HG03342 (cell line): ENCODE measurements around the gene PIK3R1.

Experiments used
- ATAC-seq: cut with Tn5 transposase; IDR thresholded peaks from one replicate; pipeline ENCODE4 v1.9.1; 2021; ENCODE audit warnings: mild to moderate bottlenecking, moderate library complexity; ENCODE audit not compliant: unreplicated experiment

PIK3R1 gene

DNA sequence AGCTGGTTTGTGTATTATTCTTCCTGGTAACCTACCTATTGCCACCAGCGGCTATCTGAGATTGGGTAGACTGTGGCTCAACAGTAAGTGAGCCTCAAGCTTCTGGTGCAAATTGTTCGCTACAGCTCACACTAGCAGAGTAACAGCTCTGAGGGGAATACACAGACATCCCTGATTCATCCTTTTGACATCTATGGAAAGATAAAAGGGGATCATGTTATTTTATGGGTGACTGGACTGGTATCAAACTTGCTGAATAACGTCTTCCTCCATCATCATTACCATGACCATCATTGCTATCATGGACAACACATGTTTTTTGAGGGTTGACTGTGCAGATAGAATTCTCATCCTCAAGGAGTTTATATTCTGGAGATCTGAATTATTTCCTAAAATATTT, 129.6 kb downstream of the PIK3R1 start:
- no peak for ATAC-seq

DNA sequence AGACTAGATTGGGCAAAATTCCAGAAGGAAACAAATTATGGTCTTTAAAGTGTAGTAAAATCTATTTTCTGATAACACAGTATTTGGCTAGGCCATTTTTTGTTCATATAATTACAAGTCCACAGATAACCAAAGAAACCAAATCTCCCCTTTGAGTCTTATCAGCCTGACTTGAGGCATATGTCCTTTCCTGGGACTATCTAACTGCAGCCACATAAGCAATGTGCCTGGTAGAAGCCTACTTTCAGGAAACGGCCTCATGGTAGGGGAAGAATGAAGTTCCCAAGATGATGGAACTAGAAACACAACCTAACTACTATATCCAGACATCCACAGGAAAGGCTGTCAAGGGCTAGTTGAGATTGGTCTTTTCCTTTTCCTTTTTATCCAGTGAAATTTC, 130.0 kb downstream of the PIK3R1 start:
- no peak for ATAC-seq

DNA sequence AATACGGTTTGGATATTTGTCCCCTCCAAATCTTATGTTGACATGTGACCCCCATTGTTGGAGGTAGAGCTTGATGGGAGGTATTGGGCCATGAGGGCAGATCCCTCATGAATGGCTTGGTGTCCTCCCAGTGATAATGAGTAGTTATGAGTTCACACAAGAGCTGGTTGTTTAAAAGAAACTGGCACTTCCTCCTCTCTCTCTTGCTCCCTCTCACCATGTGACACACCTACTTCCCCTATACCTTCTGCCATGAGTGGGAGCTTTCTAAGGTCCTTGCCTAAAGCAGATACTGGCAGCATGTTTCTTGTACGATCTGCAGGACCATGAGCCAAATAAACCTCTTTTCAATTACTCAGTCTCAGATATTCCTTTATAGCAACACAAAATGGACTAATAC, 132.0 kb downstream of the PIK3R1 start:
- no peak for ATAC-seq

DNA sequence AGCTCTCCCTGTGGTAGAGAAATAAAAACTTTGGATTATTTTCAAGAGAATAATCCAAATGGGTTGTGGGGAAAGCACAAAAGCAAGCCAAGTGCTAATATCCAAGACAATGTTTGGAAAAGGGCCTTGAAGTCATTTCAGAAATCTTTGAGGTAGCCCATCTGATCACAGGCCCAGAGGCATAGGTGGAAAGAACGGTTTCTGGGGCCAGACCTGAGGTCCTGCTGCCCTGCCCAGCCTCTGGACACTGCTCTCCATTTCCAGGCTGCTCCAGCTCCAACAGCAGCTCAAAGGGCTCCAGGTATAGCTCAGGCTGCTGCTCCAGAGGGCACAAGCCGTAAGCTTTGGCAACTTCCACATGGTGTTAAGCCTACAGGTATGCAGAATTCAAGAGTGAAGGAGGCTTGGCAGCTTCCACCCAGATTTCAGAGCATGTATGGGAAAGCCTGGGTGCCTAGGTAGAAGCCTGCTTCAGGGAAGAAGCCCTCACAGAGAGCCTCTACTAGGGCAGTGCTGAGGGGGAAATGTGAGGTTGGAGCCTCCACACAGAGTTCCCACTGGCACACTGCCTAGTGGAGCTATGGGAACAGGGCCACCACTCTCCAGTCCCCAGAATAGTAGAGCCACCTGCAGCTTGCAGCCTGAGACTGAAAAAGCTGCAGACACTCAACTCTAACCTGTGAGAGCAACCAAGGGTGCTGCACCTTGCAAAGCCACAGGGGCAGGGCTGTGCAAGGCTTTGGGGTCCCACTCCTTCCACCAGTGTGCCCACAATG, 133.1 kb downstream of the PIK3R1 start:
- no peak for ATAC-seq

- no peak for ATAC-seq
Observed at GRCh38 chr5:68350176-68350575, 134.6 kb downstream of the PIK3R1 start.
